DMS153 treated with DMSO at 0.1 percent for 48 hours (cell line): ENCODE measurements around the gene EPAS1.

Experiments used
- DNase-seq: peaks from one replicate; lab custom pipeline; 2025; ENCODE audit not compliant: unreplicated experiment; lab: John Stamatoyannopoulos, UW

The EPAS1 gene

DNA sequence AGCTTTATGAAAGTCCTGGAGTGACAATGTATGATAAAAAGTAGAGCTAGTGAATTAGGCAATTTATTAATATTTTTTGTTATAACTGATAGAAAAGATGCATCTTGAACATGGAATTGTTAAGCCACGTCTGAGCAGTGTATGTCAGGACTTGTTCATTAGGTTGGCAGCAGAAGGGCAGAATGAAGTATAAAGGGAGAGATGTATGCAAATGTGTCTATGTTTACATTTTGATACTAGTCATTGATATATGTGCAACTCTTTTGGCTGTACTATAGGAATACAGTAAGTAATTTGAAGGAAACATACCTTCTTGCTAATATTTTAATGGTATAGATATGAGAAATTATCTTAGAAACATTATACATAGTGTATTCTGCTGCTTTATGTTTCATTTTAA lies 133.2 kb downstream of the EPAS1 start:
- no peak for DNase-seq

GRCh38 chr2:46430992-46431391 lies 133.8 kb downstream of the EPAS1 start:
- DNase-seq, result no peak

GRCh38 chr2:46431481-46432235 lies 134.5 kb downstream of the EPAS1 start:
- DNase-seq, result no peak

- no peak for DNase-seq
These were observed 137.7 kb downstream of the EPAS1 start for GRCh38 chr2:46434851-46435273.

GRCh38 chr2:46435353-46435752 lies 138.1 kb downstream of the EPAS1 start:
- DNase-seq, result no peak

DNA sequence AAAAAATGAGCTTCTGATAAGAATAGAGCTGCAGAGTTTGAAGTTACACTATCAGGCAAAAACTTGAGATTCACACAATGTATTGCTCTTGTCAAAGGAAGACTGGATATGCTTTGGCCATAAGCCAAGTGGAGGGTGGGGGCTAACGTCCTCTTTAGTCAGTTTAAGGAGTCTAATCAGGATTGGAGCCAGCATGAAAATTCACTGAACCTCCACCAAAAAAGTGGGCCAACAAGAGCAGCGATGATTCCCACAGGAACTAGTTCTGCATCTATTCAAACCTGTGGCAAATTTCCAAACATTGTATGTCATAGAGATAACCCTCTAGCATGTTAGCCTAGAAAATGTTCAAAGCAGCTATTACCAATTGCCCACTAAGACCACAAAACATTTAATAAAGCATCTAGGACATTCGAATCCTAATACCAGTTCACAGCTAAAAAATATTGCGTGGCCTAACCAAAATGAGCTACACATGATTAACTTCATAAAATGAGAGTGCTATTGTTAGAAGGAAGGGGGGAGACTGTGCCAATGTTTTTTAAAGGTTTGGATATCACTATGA lies 138.7 kb downstream of the EPAS1 start:
- DNase-seq, result no peak
